HUES6 (cell line): Measurements from ENCODE around the gene SHOC2.

ENCODE experiments used
- H3K27ac ChIP-seq: 2 replicates; pipeline ENCODE4 v1.7.0; 2013; ENCODE audit warnings: low read depth, mild to moderate bottlenecking, low read length, inconsistent platforms
- H3K27me3 ChIP-seq: 2 replicates; pipeline ENCODE4 v1.6.1; 2013; ENCODE audit warnings: low read length; ENCODE audit not compliant: control insufficient read depth, insufficient read depth
- H3K36me3 ChIP-seq: 2 replicates; pipeline ENCODE4 v1.6.1; 2013; ENCODE audit warnings: low read length; ENCODE audit not compliant: control insufficient read depth, insufficient read depth
- H3K4me1 ChIP-seq: 2 replicates; pipeline ENCODE4 v1.6.1; 2013; ENCODE audit warnings: low read length; ENCODE audit not compliant: control insufficient read depth, insufficient read depth
- H3K4me3 ChIP-seq: 2 replicates; pipeline ENCODE4 v1.5.1; 2013; ENCODE audit warnings: low read depth, low read length
- H3K9ac ChIP-seq: one replicate; pipeline ENCODE4 v1.6.1; 2013; ENCODE audit warnings: mild to moderate bottlenecking, low read length
- H3K9me3 ChIP-seq: 2 replicates; pipeline ENCODE4 v1.6.1; 2013; ENCODE audit warnings: low read depth, low read length; ENCODE audit not compliant: control insufficient read depth, insufficient read depth

Gene SHOC2

DNA sequence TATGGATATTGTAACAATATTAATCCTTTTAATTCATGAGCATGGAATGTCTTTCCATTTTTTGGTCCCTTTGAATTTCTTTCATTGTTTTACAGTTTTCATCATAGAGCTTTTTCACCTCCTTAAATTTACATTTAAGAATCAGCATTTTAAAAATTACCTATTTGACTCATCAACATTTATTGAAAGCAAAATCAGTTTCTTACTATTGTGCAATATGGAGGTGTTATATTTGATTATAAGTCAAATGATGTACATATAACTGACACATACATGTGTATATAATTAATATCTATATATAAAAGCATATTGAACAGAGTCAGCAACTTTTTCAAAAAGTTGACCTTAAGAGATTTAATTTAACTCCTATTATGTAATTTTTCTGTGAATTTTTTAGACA lies 52.2 kb downstream of the SHOC2 start:
- H3K9me3 ChIP-seq = no peaks in the 10 kb centered on the region
- H3K9ac ChIP-seq = no peak overlapping the region
- H3K4me3 ChIP-seq = no peak overlapping the region
- H3K4me1 ChIP-seq = no peaks in the 10 kb centered on the region
- no peaks in the 10 kb centered on the region for H3K36me3 ChIP-seq
- no peaks in the 10 kb centered on the region for H3K27me3 ChIP-seq
- no peak overlapping the region for H3K27ac ChIP-seq

- Histone ChIP-seq H3K27me3 (no peaks in the 10 kb centered on the region), H3K9me3 (no peaks in the 10 kb centered on the region), H3K4me1 (no peaks in the 10 kb centered on the region), H3K4me3 (no peak overlapping the region), H3K36me3 (no peaks in the 10 kb centered on the region), H3K27ac (no peak overlapping the region), H3K9ac (no peak overlapping the region)
These were observed 53.1 kb downstream of the SHOC2 start for GRCh38 chr10:110972231-110973134.

GRCh38 chr10:110973400-110973799 lies 54.0 kb downstream of the SHOC2 start:
- no peak overlapping the region for H3K9ac ChIP-seq
- no peaks in the 10 kb centered on the region for H3K27me3 ChIP-seq
- H3K9me3 ChIP-seq = no peaks in the 10 kb centered on the region
- no peak overlapping the region for H3K27ac ChIP-seq
- H3K4me3 ChIP-seq = no peak overlapping the region
- peaks cover 3% of the 10 kb centered on the region; the same call in 1 of the 2 replicates for H3K4me1 ChIP-seq
- H3K36me3 ChIP-seq = no peaks in the 10 kb centered on the region

DNA sequence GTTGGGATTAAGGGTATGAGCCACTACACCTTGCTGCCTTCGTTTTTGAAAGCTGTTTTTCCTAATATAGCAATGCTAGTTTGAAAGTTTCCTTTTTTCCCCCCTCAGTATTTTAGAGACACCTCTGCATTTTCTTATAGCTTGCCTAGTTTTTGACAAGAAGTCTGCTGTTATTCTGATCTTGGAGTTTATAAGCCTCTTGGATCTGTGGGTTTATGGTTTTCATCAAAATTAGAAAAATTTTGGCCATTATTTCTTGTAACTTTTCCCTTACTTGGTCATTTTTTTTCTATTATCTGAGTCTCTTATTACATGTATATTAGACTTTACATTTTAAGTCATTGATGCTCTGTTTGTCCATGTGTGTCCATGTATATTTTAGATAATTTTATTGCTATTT lies 57.2 kb downstream of the SHOC2 start:
- no peak overlapping the region for H3K4me3 ChIP-seq
- H3K9me3 ChIP-seq = no peaks in the 10 kb centered on the region
- no peaks in the 10 kb centered on the region for H3K27me3 ChIP-seq
- no peak overlapping the region for H3K27ac ChIP-seq
- peaks cover 3% of the 10 kb centered on the region; the same call in 1 of the 2 replicates for H3K4me1 ChIP-seq
- H3K36me3 ChIP-seq = no peaks in the 10 kb centered on the region
- no peak overlapping the region for H3K9ac ChIP-seq

- H3K36me3 ChIP-seq = no peaks in the 10 kb centered on the region
- H3K27me3 ChIP-seq = no peaks in the 10 kb centered on the region
- peaks cover 3% of the 10 kb centered on the region; the same call in 1 of the 2 replicates for H3K4me1 ChIP-seq
- H3K4me3 ChIP-seq = no peak overlapping the region
- no peak overlapping the region for H3K27ac ChIP-seq
- H3K9me3 ChIP-seq = no peaks in the 10 kb centered on the region
- no peak overlapping the region for H3K9ac ChIP-seq
These were observed 58.3 kb downstream of the SHOC2 start for GRCh38 chr10:110977662-110978061.

- Histone ChIP-seq H3K9ac (no peak overlapping the region), H3K4me3 (no peak overlapping the region), H3K27me3 (no peaks in the 10 kb centered on the region), H3K4me1 (peaks cover 3% of the 10 kb centered on the region; the same call in 1 of the 2 replicates), H3K27ac (peak overlapping the region; percentile 1; the same call in 1 of the 2 replicates), H3K36me3 (no peaks in the 10 kb centered on the region), H3K9me3 (no peaks in the 10 kb centered on the region)
These were observed 58.8 kb downstream of the SHOC2 start for GRCh38 chr10:110978204-110978603.

GRCh38 chr10:110979611-110980010 lies 60.2 kb downstream of the SHOC2 start:
- H3K9me3 ChIP-seq = no peaks in the 10 kb centered on the region
- H3K4me3 ChIP-seq = no peak overlapping the region
- H3K4me1 ChIP-seq = peaks cover 3% of the 10 kb centered on the region; the same call in 1 of the 2 replicates

GRCh38 chr10:110980807-110981206 lies 61.4 kb downstream of the SHOC2 start:
- Histone ChIP-seq H3K27me3 (no peaks in the 10 kb centered on the region), H3K9ac (no peak overlapping the region), H3K4me3 (no peak overlapping the region), H3K27ac (no peak overlapping the region), H3K4me1 (peaks cover 3% of the 10 kb centered on the region; the same call in 1 of the 2 replicates), H3K9me3 (no peaks in the 10 kb centered on the region), H3K36me3 (no peaks in the 10 kb centered on the region)

More at GRCh38 chr10:110979611-110980010, 60.2 kb downstream of the SHOC2 start:
- no peaks in the 10 kb centered on the region for H3K27me3 ChIP-seq
- no peaks in the 10 kb centered on the region for H3K36me3 ChIP-seq
- no peak overlapping the region for H3K27ac ChIP-seq
- no peak overlapping the region for H3K9ac ChIP-seq

- Histone ChIP-seq H3K36me3 (no peaks in the 10 kb centered on the region), H3K27ac (no peak overlapping the region), H3K4me1 (no peaks in the 10 kb centered on the region), H3K27me3 (no peaks in the 10 kb centered on the region), H3K4me3 (no peak overlapping the region), H3K9me3 (no peaks in the 10 kb centered on the region), H3K9ac (no peak overlapping the region)
These were observed 64.1 kb downstream of the SHOC2 start for GRCh38 chr10:110983466-110983865.

GRCh38 chr10:110985497-110986275 lies 66.3 kb downstream of the SHOC2 start:
- Histone ChIP-seq H3K36me3 (no peaks in the 10 kb centered on the region), H3K9me3 (no peaks in the 10 kb centered on the region), H3K4me3 (no peak overlapping the region), H3K9ac (no peak overlapping the region), H3K27ac (no peak overlapping the region), H3K27me3 (no peaks in the 10 kb centered on the region), H3K4me1 (no peaks in the 10 kb centered on the region)

DNA sequence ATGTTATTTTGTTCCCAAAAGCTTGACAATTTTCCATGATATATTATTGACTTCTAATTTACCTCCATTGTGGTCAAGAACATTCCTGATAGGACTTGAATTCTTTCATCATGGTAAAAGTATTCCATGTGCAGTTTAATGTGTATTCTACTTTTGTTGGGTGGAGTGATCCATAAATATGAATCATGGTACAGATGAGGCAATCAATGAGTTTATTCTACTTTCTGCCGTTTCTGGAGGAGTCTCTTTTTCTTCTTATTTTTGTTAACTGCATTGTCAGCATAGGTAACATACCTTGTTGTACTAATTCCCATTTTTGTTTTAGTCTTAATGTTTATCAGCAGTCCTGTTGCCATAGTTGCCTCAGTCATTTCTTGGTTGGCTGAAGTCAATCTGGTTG lies 69.6 kb downstream of the SHOC2 start:
- Histone ChIP-seq H3K27me3 (no peaks in the 10 kb centered on the region), H3K27ac (no peak overlapping the region), H3K36me3 (no peaks in the 10 kb centered on the region), H3K4me1 (no peaks in the 10 kb centered on the region), H3K4me3 (no peak overlapping the region), H3K9me3 (no peaks in the 10 kb centered on the region), H3K9ac (no peak overlapping the region)
